OCI-LY3 (cell line): ENCODE measurements around the gene ZBED2.

Experiments
- CTCF ChIP-seq: fragments of 200-600, 300-600 bp; sonication (generic); IDR thresholded peaks from 2 replicates; pipeline ENCODE4 v1.5.1; 2014; ENCODE audit warnings: antibody characterized with exemption, low read length, low read depth
- EZH2phosphoT487 ChIP-seq: fragments of 200-600 bp; shearing (Covaris generic); IDR thresholded peaks from 2 replicates; pipeline ENCODE4 v1.6.1; 2018; ENCODE audit warnings: antibody characterized with exemption, mixed run types, low read depth

GRCh38 chr3:111571282-111571681 lies 23.9 kb downstream of the ZBED2 start:
- TF ChIP-seq CTCF (no peak), EZH2phosphoT487 (no peak)
